HCT116 (cell line): ENCODE results near the gene KLHL10. TPM values are rescaled to one million over a fixed set of nuclear protein-coding genes. Genes with fewer than 3 reads are reported as not detected.

Source experiments
- ATAC-seq: fragments of 200-7000 bp; cut with Tn5 transposase; 2 replicates; pipeline ENCODE4 v1.9.1; 2020; ENCODE audit warnings: mild to moderate bottlenecking, moderate library complexity
- BruUV-seq: library from RNA; stranded (reverse); fragments of 400-500 nt; replicated peaks from 2 replicates; lab custom pipeline; 2021; lab: Mats Ljungman, UMichigan
- CTCF ChIA-PET: fragments of 300-600 bp; sonication (Branson Sonifier 250); formaldehyde crosslinking; loops from one replicate; lab custom pipeline; 2021; ENCODE audit warnings: antibody characterized with exemption; lab: Charles Lee
- POLR2A ChIA-PET: fragments of 300-600, 350-600 bp; sonication (Branson Sonifier 250); formaldehyde crosslinking; loops from one replicate; lab custom pipeline; 2021; ENCODE audit warnings: antibody characterized with exemption; lab: Charles Lee
- RAD21 ChIA-PET, 2 experiments: fragments of 300-600 bp; sonication (Branson Sonifier 250); formaldehyde crosslinking; loops; one replicate each; lab custom pipeline; 2023; ENCODE audit warnings: low total read pairs in 2 of 2; ENCODE audit not compliant: uncharacterized antibody in 2 of 2, unreplicated experiment in 2 of 2, low non-redundant PET in 1 of 2; lab: Charles Lee
- DNase-seq: peaks from one replicate; pipeline ENCODE4 v3.0.0-alpha.2; 2010; ENCODE audit warnings: low read depth, low spot score
- H2AFZ ChIP-seq: fragments of 200-600 bp; shearing (Covaris generic), sonication (generic); 2 replicates; pipeline ENCODE4 v1.6.1; 2017; ENCODE audit warnings: low read depth, mixed run types, mixed read lengths, antibody characterized with exemption, low read length; ENCODE audit not compliant: poor library complexity, severe bottlenecking
- H3K27ac ChIP-seq: 2 replicates; pipeline ENCODE4 v1.5.1; 2012; ENCODE audit warnings: low read depth, low read length
- H3K27me3 ChIP-seq: fragments of 200-600 bp; sonication (generic); 2 replicates; pipeline ENCODE4 v1.6.1; 2016; ENCODE audit warnings: mixed run types, low read length, mixed read lengths; ENCODE audit not compliant: insufficient read depth
- H3K36me3 ChIP-seq, 2 experiments: fragments of 200-500 bp in 1 of 2; fragments of 200-600 bp in 1 of 2; sonication (Bioruptor generic) in 1 of 2; sonication (generic) in 1 of 2; 2 replicates each; pipeline versions ENCODE4 v1.5.1 to v1.6.1; 2014 to 2016; ENCODE audit warnings: low read length in 2 of 2, inconsistent platforms in 1 of 2, mixed read lengths in 1 of 2, mixed run types in 1 of 2; ENCODE audit not compliant: insufficient read depth in 2 of 2, control insufficient read depth in 1 of 2
- H3K4me1 ChIP-seq, 2 experiments: fragments of 200-600 bp in 1 of 2; sonication (generic) in 1 of 2; 2 replicates each; pipeline versions ENCODE4 v1.5.1 to v1.6.1; 2012 to 2017; ENCODE audit warnings: low read length in 2 of 2, inconsistent platforms in 1 of 2, mild to moderate bottlenecking in 1 of 2, mixed read lengths in 1 of 2, mixed run types in 1 of 2, moderate library complexity in 1 of 2; ENCODE audit not compliant: insufficient read depth in 2 of 2, control insufficient read depth in 1 of 2
- H3K4me2 ChIP-seq: fragments of 200-600 bp; sonication (generic); 2 replicates; pipeline ENCODE4 v1.6.1; 2017; ENCODE audit warnings: mixed run types, low read length, mixed read lengths
- H3K4me3 ChIP-seq, 2 experiments: fragments of 200-600 bp in 1 of 2; sonication (generic) in 1 of 2; replicated peaks in 1 of 2; 2 replicates each; pipeline ENCODE4 v1.5.1; 2011 to 2016; ENCODE audit warnings: low read length in 2 of 2, control low read depth in 1 of 2, low read depth in 1 of 2, mild to moderate bottlenecking in 1 of 2, mixed read lengths in 1 of 2, mixed run types in 1 of 2
- H3K79me2 ChIP-seq: fragments of 200-600 bp; sonication (generic); 2 replicates; pipeline ENCODE4 v1.6.1; 2017; ENCODE audit warnings: mild to moderate bottlenecking, mixed run types, low read length, moderate library complexity, mixed read lengths; ENCODE audit not compliant: insufficient read depth
- H3K9ac ChIP-seq: fragments of 200-600 bp; sonication (generic); 2 replicates; pipeline ENCODE4 v1.6.1; 2016; ENCODE audit warnings: low read length, mixed read lengths
- H3K9me2 ChIP-seq: fragments of 200-600 bp; sonication (generic), shearing (Covaris generic); 2 replicates; pipeline ENCODE4 v1.6.1; 2017; ENCODE audit warnings: mixed run types, mild to moderate bottlenecking, moderate library complexity; ENCODE audit not compliant: insufficient read depth
- H3K9me3 ChIP-seq, 2 experiments: fragments of 200-500 bp in 1 of 2; fragments of 200-600 bp in 1 of 2; sonication (Bioruptor generic) in 1 of 2; sonication (generic) in 1 of 2; 2 replicates each; pipeline ENCODE4 v1.6.1; 2014 to 2017; ENCODE audit warnings: low read length in 2 of 2, mixed read lengths in 2 of 2, inconsistent platforms in 1 of 2, low read depth in 1 of 2, mild to moderate bottlenecking in 1 of 2, mixed run types in 1 of 2, moderate library complexity in 1 of 2; ENCODE audit not compliant: control insufficient read depth in 1 of 2, insufficient read depth in 1 of 2
- H4K20me1 ChIP-seq: fragments of 200-600 bp; sonication (generic), shearing (Covaris generic); 2 replicates; pipeline ENCODE4 v1.6.1; 2017; ENCODE audit warnings: mixed run types, mild to moderate bottlenecking, moderate library complexity; ENCODE audit not compliant: insufficient read depth
- CEBPB ChIP-seq: IDR thresholded peaks from 2 replicates; pipeline ENCODE4 v1.6.1; 2012; ENCODE audit warnings: low read depth
- EGR1 ChIP-seq: IDR thresholded peaks from 2 replicates; pipeline ENCODE4 v1.6.1; 2012; ENCODE audit warnings: low read depth
- FOSL1 ChIP-seq: IDR thresholded peaks from 2 replicates; pipeline ENCODE4 v1.6.1; 2012; ENCODE audit warnings: low read depth
- POLR2A ChIP-seq: IDR thresholded peaks from 2 replicates; pipeline ENCODE4 v1.7.0; 2011; ENCODE audit warnings: borderline replicate concordance; ENCODE audit not compliant: insufficient read depth, insufficient read length; ENCODE audit errors: extremely low read depth
- POLR2AphosphoS5 ChIP-seq: IDR thresholded peaks from 2 replicates; pipeline ENCODE4 v1.6.1; 2011; ENCODE audit warnings: mild to moderate bottlenecking, low read depth, low read length, moderate library complexity
- SP1 ChIP-seq: IDR thresholded peaks from 2 replicates; pipeline ENCODE4 v1.6.1; 2012; ENCODE audit warnings: low read depth
- SRF ChIP-seq: IDR thresholded peaks from 2 replicates; pipeline ENCODE4 v1.6.1; 2012; ENCODE audit warnings: low read depth
- intact Hi-C: fragments of 100-400 bp; cut with micrococcal nuclease; formaldehyde crosslinking; loops from 2 replicates; pipeline ENCODE4 v1.10.0; 2022
- total RNA-seq: library from RNA; stranded (reverse); gene quantifications from one replicate; pipeline ENCODE4 v1.2.1, GENCODE V29; 2021; ENCODE audit not compliant: unreplicated experiment
- TF ChIP-seq, protein P1 (sequence below): IDR thresholded peaks from 2 replicates; pipeline ENCODE4 v1.6.1; 2012
- TF ChIP-seq, protein P2 (sequence below): IDR thresholded peaks from 2 replicates; pipeline ENCODE4 v1.6.1; 2011; ENCODE audit warnings: mild to moderate bottlenecking, low read length, moderate library complexity; ENCODE audit not compliant: insufficient replicate concordance; ENCODE audit errors: extremely low read depth

Gene KLHL10
- total RNA-seq, 1 experiment from 2014 or later = not detected

DNA sequence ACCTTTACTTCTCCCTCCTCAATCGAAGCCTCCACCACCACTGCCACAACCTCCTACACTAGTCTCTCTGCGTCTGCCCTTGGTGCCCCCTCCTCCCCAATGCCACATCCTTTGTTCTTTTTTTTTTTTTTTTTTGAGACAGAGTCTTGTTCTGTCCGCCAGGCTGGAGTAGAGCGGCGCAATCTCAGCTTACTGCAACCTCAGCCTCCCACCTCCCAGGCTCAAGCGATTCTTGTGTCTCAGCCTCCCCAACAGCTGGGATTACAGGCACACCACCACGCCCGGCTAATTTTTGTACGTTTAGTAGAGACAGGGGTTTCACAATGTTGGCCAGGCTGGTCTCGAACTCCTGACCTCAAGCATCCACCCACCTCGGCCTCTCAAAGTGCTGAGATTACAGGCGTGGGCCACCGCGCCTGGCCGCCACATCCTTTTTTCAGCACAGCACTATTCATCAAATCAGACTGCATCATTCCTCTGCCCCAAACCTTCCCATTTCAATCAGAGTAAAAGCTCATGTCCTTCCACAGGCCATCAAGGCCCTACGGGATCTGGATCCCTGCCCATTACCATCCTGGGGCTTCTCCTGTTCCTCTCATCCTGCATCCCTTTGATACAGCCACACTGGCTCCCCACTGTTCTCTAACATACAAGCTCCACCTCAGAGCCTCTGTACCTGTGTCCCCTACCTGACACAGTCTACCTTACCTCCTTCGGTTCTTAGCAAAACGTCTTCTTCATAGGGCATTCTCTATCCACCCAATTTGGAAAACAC is 25.6 kb downstream of the KLHL10 start:
- ChIA-PET CTCF (interaction anchor here (0.6 kb wide), 1 partner anchor 670 kb away, joined by 3 read pairs; no protein-coding TSS in a partner anchor), POLR2A (interaction anchor here (0.7 kb wide), 1 partner anchor 10 kb away, joined by 3 read pairs; no protein-coding TSS in a partner anchor), RAD21 (interaction anchor here in 1 of 2 experiments (0.6 to 0.7 kb wide), 2 partner anchors 19 to 175 kb away, joined by 3 read pairs; partner anchors contain the start of gene EIF1)
- H3K4me2 ChIP-seq = peak overlapping the region; percentile 97
- DNase-seq (no peak), ATAC-seq (no peak)
- H3K4me3 ChIP-seq = peak overlapping the region; percentile 95 to 100; a peak in 3 of 4 replicates
- H3K9ac ChIP-seq = 0 out of 2 replicates have a peak overlapping the region, but pooled peaks have one; percentile 99
- no peaks in the 10 kb centered on the region for H4K20me1 ChIP-seq
- H3K4me1 ChIP-seq = peaks cover 9 to 18% of the 10 kb centered on the region in 2 experiments; a peak in 3 of 4 replicates
- no peak overlapping the region for H2AFZ ChIP-seq
- H3K9me2 ChIP-seq = no peaks in the 10 kb centered on the region
- H3K27me3 ChIP-seq = no peaks in the 10 kb centered on the region
- peaks cover 65% of the 10 kb centered on the region for H3K79me2 ChIP-seq
- intact Hi-C loops = no loop called here
- no TSS peak for BruUV-seq
- H3K36me3 ChIP-seq = peaks cover 4 to 5% of the 10 kb centered on the region in 2 experiments
- no peak for TF ChIP-seq CEBPB
- no peak for TF ChIP-seq EGR1
- no peak for TF ChIP-seq POLR2AphosphoS5
- no peak for TF ChIP-seq SRF
- TF ChIP-seq SP1 = no peak
- TF ChIP-seq POLR2A = no peak
- no peak for TF ChIP-seq FOSL1
- TF ChIP-seq, protein P1, sequence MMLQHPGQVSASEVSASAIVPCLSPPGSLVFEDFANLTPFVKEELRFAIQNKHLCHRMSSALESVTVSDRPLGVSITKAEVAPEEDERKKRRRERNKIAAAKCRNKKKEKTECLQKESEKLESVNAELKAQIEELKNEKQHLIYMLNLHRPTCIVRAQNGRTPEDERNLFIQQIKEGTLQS = no peak
- TF ChIP-seq, protein P2, sequence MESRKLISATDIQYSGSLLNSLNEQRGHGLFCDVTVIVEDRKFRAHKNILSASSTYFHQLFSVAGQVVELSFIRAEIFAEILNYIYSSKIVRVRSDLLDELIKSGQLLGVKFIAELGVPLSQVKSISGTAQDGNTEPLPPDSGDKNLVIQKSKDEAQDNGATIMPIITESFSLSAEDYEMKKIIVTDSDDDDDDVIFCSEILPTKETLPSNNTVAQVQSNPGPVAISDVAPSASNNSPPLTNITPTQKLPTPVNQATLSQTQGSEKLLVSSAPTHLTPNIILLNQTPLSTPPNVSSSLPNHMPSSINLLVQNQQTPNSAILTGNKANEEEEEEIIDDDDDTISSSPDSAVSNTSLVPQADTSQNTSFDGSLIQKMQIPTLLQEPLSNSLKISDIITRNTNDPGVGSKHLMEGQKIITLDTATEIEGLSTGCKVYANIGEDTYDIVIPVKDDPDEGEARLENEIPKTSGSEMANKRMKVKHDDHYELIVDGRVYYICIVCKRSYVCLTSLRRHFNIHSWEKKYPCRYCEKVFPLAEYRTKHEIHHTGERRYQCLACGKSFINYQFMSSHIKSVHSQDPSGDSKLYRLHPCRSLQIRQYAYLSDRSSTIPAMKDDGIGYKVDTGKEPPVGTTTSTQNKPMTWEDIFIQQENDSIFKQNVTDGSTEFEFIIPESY = no peak
- no peaks in the 10 kb centered on the region for H3K9me3 ChIP-seq
- H3K27ac ChIP-seq = no peak overlapping the region
